SK-N-DZ (cell line): Measurements from ENCODE around the gene DTNBP1.

Experiments used
- DNase-seq: peaks from one replicate; pipeline ENCODE4 v3.0.0-alpha.2; 2015; ENCODE audit warnings: low spot score

Gene DTNBP1

GRCh38 chr6:15533379-15534026 lies 129.3 kb downstream of the DTNBP1 start:
- DNase-seq, result no peak

GRCh38 chr6:15531973-15532372 lies 130.9 kb downstream of the DTNBP1 start:
- no peak for DNase-seq

- DNase-seq, result no peak
Measured at GRCh38 chr6:15530411-15530810, 132.4 kb downstream of the DTNBP1 start.

- DNase-seq, result no peak
Measured at GRCh38 chr6:15528870-15529269, 134.0 kb downstream of the DTNBP1 start.

- DNase-seq, result no peak
Measured at GRCh38 chr6:15527838-15528617, 134.8 kb downstream of the DTNBP1 start.

GRCh38 chr6:15526212-15526701 lies 136.6 kb downstream of the DTNBP1 start:
- no peak for DNase-seq

GRCh38 chr6:15524861-15525401 lies 137.9 kb downstream of the DTNBP1 start:
- DNase-seq, result no peak

- no peak for DNase-seq
Measured at GRCh38 chr6:15523679-15524630, 138.9 kb downstream of the DTNBP1 start.

GRCh38 chr6:15522856-15523529 lies 139.8 kb downstream of the DTNBP1 start:
- no peak for DNase-seq

GRCh38 chr6:15522427-15522826 lies 140.4 kb downstream of the DTNBP1 start:
- DNase-seq, result no peak

GRCh38 chr6:15522026-15522425 lies 140.8 kb downstream of the DTNBP1 start:
- DNase-seq, result no peak

- no peak for DNase-seq
Measured at GRCh38 chr6:15521582-15521981, 141.2 kb downstream of the DTNBP1 start.

- DNase-seq, result no peak
Measured at GRCh38 chr6:15520626-15521203, 142.1 kb downstream of the DTNBP1 start.

- DNase-seq, result no peak
Measured at GRCh38 chr6:15519681-15520080, 143.1 kb downstream of the DTNBP1 start.

GRCh38 chr6:15518878-15519277 lies 143.9 kb downstream of the DTNBP1 start:
- no peak for DNase-seq

GRCh38 chr6:15518057-15518456 lies 144.8 kb downstream of the DTNBP1 start:
- no peak for DNase-seq

GRCh38 chr6:15517600-15517999 lies 145.2 kb downstream of the DTNBP1 start:
- no peak for DNase-seq

- DNase-seq, result no peak
Measured at GRCh38 chr6:15516923-15517560, 145.8 kb downstream of the DTNBP1 start.

GRCh38 chr6:15516378-15516777 lies 146.4 kb downstream of the DTNBP1 start:
- DNase-seq, result no peak
